SU-DHL-6 (cell line): Measurements from ENCODE around the gene LCE2C.

Experiments used
- EZH2phosphoT487 ChIP-seq: fragments of 200-600 bp; sonication (generic), shearing (Covaris generic); conservative IDR thresholded peaks from 2 replicates; pipeline ENCODE4 v1.6.1; 2018; ENCODE audit warnings: mild to moderate bottlenecking, antibody characterized with exemption, low read length, moderate library complexity, mixed read lengths
- TF ChIP-seq, protein P1 (sequence below): fragments of 200-600 bp; sonication (generic); IDR thresholded peaks from one replicate; pipeline ENCODE4 v1.5.1; 2017; ENCODE audit warnings: antibody characterized with exemption, mild to moderate bottlenecking, low read length, moderate library complexity; ENCODE audit not compliant: insufficient read depth, poor library complexity, severe bottlenecking

DNA sequence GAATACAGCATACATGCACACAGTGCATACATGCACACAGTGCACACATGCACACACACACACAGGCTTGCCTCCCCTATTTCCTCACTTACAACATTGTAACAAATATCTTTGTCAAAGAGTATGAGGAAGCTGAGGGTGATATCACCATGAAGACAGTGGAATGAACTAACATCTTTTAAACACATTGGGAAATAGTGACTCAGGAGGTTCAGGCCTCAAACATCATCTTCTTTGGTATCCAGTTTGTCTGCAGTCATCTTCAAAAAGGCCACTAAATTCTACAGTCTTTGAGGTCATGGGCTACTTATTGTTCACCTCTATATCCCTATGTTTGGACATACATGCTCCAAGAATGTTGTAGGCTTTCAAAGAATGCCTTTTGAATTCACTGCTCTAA is 8.8 kb downstream of the LCE2C start:
- TF ChIP-seq, protein P1, sequence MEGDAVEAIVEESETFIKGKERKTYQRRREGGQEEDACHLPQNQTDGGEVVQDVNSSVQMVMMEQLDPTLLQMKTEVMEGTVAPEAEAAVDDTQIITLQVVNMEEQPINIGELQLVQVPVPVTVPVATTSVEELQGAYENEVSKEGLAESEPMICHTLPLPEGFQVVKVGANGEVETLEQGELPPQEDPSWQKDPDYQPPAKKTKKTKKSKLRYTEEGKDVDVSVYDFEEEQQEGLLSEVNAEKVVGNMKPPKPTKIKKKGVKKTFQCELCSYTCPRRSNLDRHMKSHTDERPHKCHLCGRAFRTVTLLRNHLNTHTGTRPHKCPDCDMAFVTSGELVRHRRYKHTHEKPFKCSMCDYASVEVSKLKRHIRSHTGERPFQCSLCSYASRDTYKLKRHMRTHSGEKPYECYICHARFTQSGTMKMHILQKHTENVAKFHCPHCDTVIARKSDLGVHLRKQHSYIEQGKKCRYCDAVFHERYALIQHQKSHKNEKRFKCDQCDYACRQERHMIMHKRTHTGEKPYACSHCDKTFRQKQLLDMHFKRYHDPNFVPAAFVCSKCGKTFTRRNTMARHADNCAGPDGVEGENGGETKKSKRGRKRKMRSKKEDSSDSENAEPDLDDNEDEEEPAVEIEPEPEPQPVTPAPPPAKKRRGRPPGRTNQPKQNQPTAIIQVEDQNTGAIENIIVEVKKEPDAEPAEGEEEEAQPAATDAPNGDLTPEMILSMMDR: no peak
- no peak for TF ChIP-seq EZH2phosphoT487
